ENCODE results near the gene CHD6.

DNA sequence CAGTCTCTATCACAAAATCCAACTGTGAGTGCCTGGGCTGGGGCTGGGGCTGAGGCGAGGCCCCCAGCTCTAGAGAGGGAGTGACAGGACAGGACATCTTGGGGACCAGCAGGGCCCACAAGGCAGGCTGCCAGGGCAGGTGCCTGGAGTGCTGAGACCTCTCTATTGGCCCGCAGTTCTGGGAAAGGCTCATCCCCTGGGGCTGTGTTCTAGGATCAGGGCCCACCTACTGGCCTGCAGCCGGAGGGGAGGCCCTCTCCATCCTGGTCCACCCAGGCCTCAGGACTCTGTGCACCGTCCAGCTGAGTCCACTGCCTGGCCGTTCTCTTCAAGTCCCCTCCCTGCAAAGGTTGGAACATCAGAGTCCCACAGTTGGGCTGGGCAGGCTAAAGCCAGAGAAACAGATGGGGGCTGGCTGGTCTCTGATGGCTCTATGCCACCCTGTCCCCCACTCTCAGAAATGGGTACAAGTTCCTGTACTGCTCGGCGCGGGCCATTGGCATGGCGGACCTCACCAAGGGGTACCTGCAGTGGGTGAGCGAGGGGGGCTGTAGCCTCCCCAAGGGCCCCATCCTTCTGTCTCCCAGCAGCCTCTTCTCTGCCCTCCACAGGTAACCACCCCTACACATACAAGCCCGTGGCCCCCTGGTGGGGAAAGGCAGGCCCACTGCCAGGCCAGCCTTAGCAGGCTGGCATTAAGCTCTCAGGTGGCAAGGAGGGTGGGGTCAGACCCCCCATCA is 260.6 kb downstream of the CHD6 start:
- TF ChIP-seq EZH2 (IDR thresholded peaks at IDR 0.05) (no peak), POLR2AphosphoS5 (IDR thresholded peaks at IDR 0.05; ENCODE audit: borderline replicate concordance, low read depth, low read length) (no peak)

Measured in SK-N-MC (cell line).